ENCODE measurements around the gene NHEJ1. TPM values are rescaled to one million over a fixed set of nuclear protein-coding genes. Genes with fewer than 3 reads are reported as not detected.

NHEJ1 gene
- total and polyA plus RNA-seq, 2 of the 13 experiments (the other 11 are each of a cell fraction or from before 2014, with no cell fraction given) = 30.0 to 30.7 TPM

GRCh38 chr2:219142329-219142728, 18.3 kb downstream of the NHEJ1 start:
- H3K27me3 ChIP-seq (ENCODE audit: control insufficient read depth in 1 of 2, insufficient read depth in 2 of 2, low read length in 2 of 2) = no peaks in the 10 kb centered on the region
- ATAC-seq = no peak
- no peak overlapping the region for H3K4me3 ChIP-seq (replicated peaks in 1 of 3; ENCODE audit: insufficient read depth in 1 of 3, low read depth in 2 of 3, low read length in 3 of 3)
- in situ Hi-C loops (cut with HindIII; ENCODE audit: extremely low pct_ligation_motif_present, low pct_unique_long_range_greater_than_20kb) = no loop called here
- FAIRE-seq = no peak
- POLR2A ChIA-PET = no interaction called here
- no peak overlapping the region for H3K27ac ChIP-seq (ENCODE audit: extremely low read length, insufficient read depth, low read length)
- H3K9ac ChIP-seq (ENCODE audit: insufficient read depth, low read depth, low read length) = no peak overlapping the region
- CTCF ChIA-PET (ENCODE audit: low intra/inter-chr PET ratio, low total read pairs) = no interaction called here
- intact Hi-C loops (cut with micrococcal nuclease; ENCODE audit: unreplicated experiment) = no loop called here
- DNase-seq (ENCODE audit: low spot score) = no peak
- H3K9me3 ChIP-seq (ENCODE audit: low read length) = no peaks in the 10 kb centered on the region
- H3K4me1 ChIP-seq (ENCODE audit: insufficient read depth, low read length) = no peaks in the 10 kb centered on the region
- H3K4me2 ChIP-seq (ENCODE audit: low read depth, low read length) = no peak overlapping the region
- no peaks in the 10 kb centered on the region for H4K20me1 ChIP-seq (ENCODE audit: insufficient read depth, low read length)
- BruUV-seq (replicated peaks) = no TSS peak
- 95% methylated on average over 6 of the region's 6 CpGs for WGBS (ENCODE audit: low lambda C conversion rate)
- peaks cover 15 to 30% of the 10 kb centered on the region in 2 experiments for H3K36me3 ChIP-seq (replicated peaks in 1 of 2; ENCODE audit: control insufficient read depth in 1 of 2, insufficient read depth in 2 of 2, low read length in 2 of 2)
- H2AFZ ChIP-seq (ENCODE audit: low read length) = no peak overlapping the region
- H3K79me2 ChIP-seq (ENCODE audit: insufficient read depth, low read length) = no peaks in the 10 kb centered on the region
- TF ChIP-seq MYNN (CRISPR knock-in tag; IDR thresholded peaks at IDR 0.05; ENCODE audit: low read depth) (no peak), ARNT2 (CRISPR knock-in tag; IDR thresholded peaks at IDR 0.05; ENCODE audit: low read depth) (no peak), SKI (IDR thresholded peaks at IDR 0.05; ENCODE audit: partially characterized antibody) (no peak), ZNF660 (CRISPR knock-in tag; IDR thresholded peaks at IDR 0.05; ENCODE audit: borderline replicate concordance, low read depth) (no peak), FOXJ3 (CRISPR knock-in tag; IDR thresholded peaks at IDR 0.05; ENCODE audit: borderline replicate concordance) (no peak), MTF1 (CRISPR knock-in tag; IDR thresholded peaks at IDR 0.05) (no peak), ZNF570 (CRISPR knock-in tag; IDR thresholded peaks at IDR 0.05; ENCODE audit: borderline replicate concordance) (no peak), MED8 (CRISPR knock-in tag; IDR thresholded peaks at IDR 0.05; ENCODE audit: insufficient replicate concordance) (no peak)

- no TSS peak for BruUV-seq (replicated peaks)
- FAIRE-seq = no peak
- TF ChIP-seq HOXA7 (CRISPR knock-in tag; IDR thresholded peaks at IDR 0.05) (no peak), ZNF276 (CRISPR knock-in tag; IDR thresholded peaks at IDR 0.05; ENCODE audit: low read depth) (no peak), RORA (CRISPR knock-in tag; IDR thresholded peaks at IDR 0.05) (no peak), PTBP1 (IDR thresholded peaks at IDR 0.05; ENCODE audit: low read depth, low read length, poor library complexity, severe bottlenecking) (no peak), TRIM22 (IDR thresholded peaks at IDR 0.05) (no peak), POLR2G (IDR thresholded peaks at IDR 0.05; ENCODE audit: low read depth, low read length) (no peak), MEF2D (CRISPR knock-in tag; IDR thresholded peaks at IDR 0.05) (no peak)
- TF ChIP-seq, protein P1, sequence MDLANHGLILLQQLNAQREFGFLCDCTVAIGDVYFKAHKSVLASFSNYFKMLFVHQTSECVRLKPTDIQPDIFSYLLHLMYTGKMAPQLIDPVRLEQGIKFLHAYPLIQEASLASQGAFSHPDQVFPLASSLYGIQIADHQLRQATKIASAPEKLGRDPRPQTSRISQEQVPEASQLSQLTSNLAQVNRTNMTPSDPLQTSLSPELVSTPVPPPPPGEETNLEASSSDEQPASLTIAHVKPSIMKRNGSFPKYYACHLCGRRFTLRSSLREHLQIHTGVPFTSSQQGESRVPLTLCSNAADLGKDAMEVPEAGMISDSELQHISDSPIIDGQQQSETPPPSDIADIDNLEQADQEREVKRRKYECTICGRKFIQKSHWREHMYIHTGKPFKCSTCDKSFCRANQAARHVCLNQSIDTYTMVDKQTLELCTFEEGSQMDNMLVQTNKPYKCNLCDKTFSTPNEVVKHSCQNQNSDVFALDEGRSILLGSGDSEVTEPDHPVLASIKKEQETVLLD (CRISPR knock-in tag; IDR thresholded peaks at IDR 0.05; ENCODE audit: low read depth) = no peak
Observed at GRCh38 chr2:219140722-219141121, 19.9 kb downstream of the NHEJ1 start.

More at GRCh38 chr2:219140722-219141121, 19.9 kb downstream of the NHEJ1 start:
- POLR2A ChIA-PET = no interaction called here
- Histone ChIP-seq H3K27ac (ENCODE audit: extremely low read length, insufficient read depth, low read length) (no peak overlapping the region), H3K4me1 (ENCODE audit: insufficient read depth, low read length) (no peaks in the 10 kb centered on the region), H3K4me2 (ENCODE audit: low read depth, low read length) (no peak overlapping the region), H3K27me3 (ENCODE audit: control insufficient read depth in 1 of 2, insufficient read depth in 2 of 2, low read length in 2 of 2) (no peaks in the 10 kb centered on the region), H2AFZ (ENCODE audit: low read length) (no peak overlapping the region), H3K36me3 (replicated peaks in 1 of 2; ENCODE audit: control insufficient read depth in 1 of 2, insufficient read depth in 2 of 2, low read length in 2 of 2) (peaks cover 13 to 18% of the 10 kb centered on the region in 2 experiments), H3K9ac (ENCODE audit: insufficient read depth, low read depth, low read length) (no peak overlapping the region), H3K79me2 (ENCODE audit: insufficient read depth, low read length) (no peaks in the 10 kb centered on the region), H3K9me3 (ENCODE audit: low read length) (no peaks in the 10 kb centered on the region), H3K4me3 (replicated peaks in 1 of 3; ENCODE audit: insufficient read depth in 1 of 3, low read depth in 2 of 3, low read length in 3 of 3) (no peak overlapping the region), H4K20me1 (ENCODE audit: insufficient read depth, low read length) (no peaks in the 10 kb centered on the region)
- in situ Hi-C loops (cut with HindIII; ENCODE audit: extremely low pct_ligation_motif_present, low pct_unique_long_range_greater_than_20kb) (no loop called here), intact Hi-C loops (cut with micrococcal nuclease; ENCODE audit: unreplicated experiment) (no loop called here)
- CTCF ChIA-PET (ENCODE audit: low intra/inter-chr PET ratio, low total read pairs) = no interaction called here
- WGBS (ENCODE audit: low lambda C conversion rate) = 98% methylated on average over 3 of the region's 3 CpGs
- ATAC-seq = no peak
- DNase-seq (ENCODE audit: low spot score) = no peak

All from HepG2 (cell line).